ENCODE results near the gene PON2. TPM values are rescaled to one million over a fixed set of nuclear protein-coding genes. Genes with fewer than 3 reads are reported as not detected.
A peak's percentile ranks its signal among the peaks of the same experiment; 100 is the strongest.

Gene PON2
- total RNA-seq, 1 donor from 2014 or later: 77.1 TPM

DNA sequence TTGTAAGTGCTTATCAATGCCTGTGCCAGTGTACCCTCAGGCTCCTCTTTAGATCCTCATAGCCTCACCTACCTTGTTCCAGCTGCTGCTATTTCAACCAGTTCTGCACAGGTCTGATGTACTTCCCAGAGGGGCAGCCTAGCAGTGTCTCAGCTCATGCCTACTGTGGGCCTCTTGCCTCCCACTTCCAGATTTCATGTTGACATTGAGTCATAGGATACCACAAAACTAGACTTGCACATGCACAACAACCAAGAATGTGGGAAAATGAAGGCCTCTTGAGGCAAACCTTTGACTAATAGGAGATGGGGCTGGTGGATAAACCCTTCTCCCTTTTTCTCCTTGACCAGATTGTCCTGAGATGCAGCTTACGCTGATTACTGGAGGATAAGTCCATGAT lies 69.7 kb downstream of the PON2 start:
- H3K4me3 Mint-ChIP-seq (ENCODE audit: unreplicated experiment): no peak overlapping the region
- no peak for DNase-seq (ENCODE audit: extremely low spot score, unreplicated experiment)
- TF ChIP-seq, protein P1, sequence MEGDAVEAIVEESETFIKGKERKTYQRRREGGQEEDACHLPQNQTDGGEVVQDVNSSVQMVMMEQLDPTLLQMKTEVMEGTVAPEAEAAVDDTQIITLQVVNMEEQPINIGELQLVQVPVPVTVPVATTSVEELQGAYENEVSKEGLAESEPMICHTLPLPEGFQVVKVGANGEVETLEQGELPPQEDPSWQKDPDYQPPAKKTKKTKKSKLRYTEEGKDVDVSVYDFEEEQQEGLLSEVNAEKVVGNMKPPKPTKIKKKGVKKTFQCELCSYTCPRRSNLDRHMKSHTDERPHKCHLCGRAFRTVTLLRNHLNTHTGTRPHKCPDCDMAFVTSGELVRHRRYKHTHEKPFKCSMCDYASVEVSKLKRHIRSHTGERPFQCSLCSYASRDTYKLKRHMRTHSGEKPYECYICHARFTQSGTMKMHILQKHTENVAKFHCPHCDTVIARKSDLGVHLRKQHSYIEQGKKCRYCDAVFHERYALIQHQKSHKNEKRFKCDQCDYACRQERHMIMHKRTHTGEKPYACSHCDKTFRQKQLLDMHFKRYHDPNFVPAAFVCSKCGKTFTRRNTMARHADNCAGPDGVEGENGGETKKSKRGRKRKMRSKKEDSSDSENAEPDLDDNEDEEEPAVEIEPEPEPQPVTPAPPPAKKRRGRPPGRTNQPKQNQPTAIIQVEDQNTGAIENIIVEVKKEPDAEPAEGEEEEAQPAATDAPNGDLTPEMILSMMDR (IDR thresholded peaks at IDR 0.05): no peak
- peaks cover 8% of the 10 kb centered on the region for H3K27me3 Mint-ChIP-seq (ENCODE audit: unreplicated experiment)
- H3K27ac Mint-ChIP-seq (ENCODE audit: unreplicated experiment): no peak overlapping the region
- H3K4me1 Mint-ChIP-seq (ENCODE audit: unreplicated experiment): no peaks in the 10 kb centered on the region
- no peaks in the 10 kb centered on the region for H3K9me3 Mint-ChIP-seq (ENCODE audit: unreplicated experiment)
- no peaks in the 10 kb centered on the region for H3K36me3 Mint-ChIP-seq (ENCODE audit: unreplicated experiment)

DNA sequence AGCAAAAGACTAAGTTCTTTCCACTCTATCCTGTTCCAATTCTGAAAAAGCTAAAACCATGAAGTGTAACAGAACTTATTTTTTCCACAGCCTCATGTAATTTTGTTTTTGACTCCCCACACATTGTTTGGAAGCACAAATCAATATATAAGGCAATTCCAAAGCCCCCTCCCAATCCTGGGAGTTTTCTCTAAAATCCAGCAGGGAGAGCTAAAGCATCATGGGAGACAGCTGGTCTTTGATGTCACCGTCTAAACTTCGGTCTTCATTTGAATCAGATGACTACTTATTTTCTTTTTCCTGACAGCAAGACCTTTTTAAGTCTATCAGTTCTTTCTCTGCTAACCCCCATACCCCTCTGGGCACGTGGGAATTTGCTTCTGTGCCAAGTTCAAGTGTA lies 77.2 kb downstream of the PON2 start:
- Mint-ChIP-seq H3K27me3 (ENCODE audit: unreplicated experiment) (peaks cover 6% of the 10 kb centered on the region), H3K4me3 (ENCODE audit: unreplicated experiment) (no peak overlapping the region), H3K4me1 (ENCODE audit: unreplicated experiment) (no peaks in the 10 kb centered on the region), H3K36me3 (ENCODE audit: unreplicated experiment) (no peaks in the 10 kb centered on the region), H3K27ac (ENCODE audit: unreplicated experiment) (no peak overlapping the region), H3K9me3 (ENCODE audit: unreplicated experiment) (peaks cover 8% of the 10 kb centered on the region)
- TF ChIP-seq, protein P1 (IDR thresholded peaks at IDR 0.05): peak; percentile 27
- no peak for DNase-seq (ENCODE audit: extremely low spot score, unreplicated experiment)

Other genes starting within 250 kb of the PON2 start
- gene PON1, start 110.5 kb downstream of the PON2 start, total RNA-seq: not detected in 2 replicates
- not detected in 2 replicates for gene PON3, start 38.7 kb downstream of the PON2 start, total RNA-seq
- gene ASB4, start 50.9 kb upstream of the PON2 start, total RNA-seq: not detected in 2 replicates
- 0.56 and 1.1 TPM in 2 replicates for gene PDK4, start 161.5 kb upstream of the PON2 start, total RNA-seq